ENCODE results near the gene WDR90. TPM values are rescaled to one million over a fixed set of nuclear protein-coding genes. Genes with fewer than 3 reads are reported as not detected.
A peak's percentile ranks its signal among the peaks of the same experiment; 100 is the strongest.

WDR90 gene
- total and polyA plus RNA-seq, 2 of the 13 experiments (the other 11 are each of a cell fraction or from before 2014, with no cell fraction given), result 14.9 to 28.9 TPM

DNA sequence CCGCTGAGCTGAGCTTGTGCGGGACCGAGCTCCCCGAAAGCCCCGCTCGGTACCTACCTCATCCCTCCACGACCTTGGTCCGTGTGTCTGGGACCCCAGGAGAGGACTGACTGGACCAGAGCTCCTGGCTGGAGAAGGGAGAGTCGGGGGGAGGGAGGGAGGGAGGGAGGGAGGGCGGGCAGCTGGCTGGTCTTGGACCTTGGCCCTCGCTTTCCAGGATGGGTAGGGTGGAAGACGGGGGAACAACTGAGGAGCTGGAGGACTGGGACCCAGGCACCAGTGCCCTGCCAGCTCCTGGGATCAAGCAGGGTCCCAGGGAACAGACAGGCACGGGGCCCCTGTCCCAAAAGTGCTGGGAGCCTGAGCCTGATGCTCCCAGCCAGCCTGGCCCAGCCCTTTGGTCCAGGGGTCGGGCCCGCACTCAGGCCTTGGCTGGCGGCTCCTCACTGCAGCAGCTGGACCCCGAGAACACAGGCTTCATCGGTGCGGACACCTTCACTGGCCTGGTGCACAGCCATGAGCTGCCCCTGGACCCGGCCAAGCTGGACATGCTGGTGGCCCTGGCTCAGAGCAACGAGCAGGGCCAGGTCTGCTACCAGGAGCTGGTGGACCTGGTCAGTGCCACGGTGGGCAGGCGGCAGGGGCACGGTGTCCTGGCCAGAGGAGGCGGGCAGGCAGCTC, 26.9 kb downstream of the WDR90 start (continued):
- TF ChIP-seq, protein P1, sequence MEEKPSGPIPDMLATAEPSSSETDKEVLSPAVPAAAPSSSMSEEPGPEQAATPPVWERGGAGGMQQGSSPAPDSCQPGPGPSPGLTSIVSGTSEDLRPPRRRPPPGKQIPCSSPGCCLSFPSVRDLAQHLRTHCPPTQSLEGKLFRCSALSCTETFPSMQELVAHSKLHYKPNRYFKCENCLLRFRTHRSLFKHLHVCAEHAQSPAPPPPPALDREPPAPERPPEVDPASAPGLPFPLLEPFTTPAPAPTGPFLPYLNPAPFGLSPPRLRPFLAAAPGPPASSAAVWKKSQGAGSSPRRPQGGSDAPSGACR (CRISPR knock-in tag; IDR thresholded peaks at IDR 0.05), result no peak
- TF ChIP-seq, protein P2, sequence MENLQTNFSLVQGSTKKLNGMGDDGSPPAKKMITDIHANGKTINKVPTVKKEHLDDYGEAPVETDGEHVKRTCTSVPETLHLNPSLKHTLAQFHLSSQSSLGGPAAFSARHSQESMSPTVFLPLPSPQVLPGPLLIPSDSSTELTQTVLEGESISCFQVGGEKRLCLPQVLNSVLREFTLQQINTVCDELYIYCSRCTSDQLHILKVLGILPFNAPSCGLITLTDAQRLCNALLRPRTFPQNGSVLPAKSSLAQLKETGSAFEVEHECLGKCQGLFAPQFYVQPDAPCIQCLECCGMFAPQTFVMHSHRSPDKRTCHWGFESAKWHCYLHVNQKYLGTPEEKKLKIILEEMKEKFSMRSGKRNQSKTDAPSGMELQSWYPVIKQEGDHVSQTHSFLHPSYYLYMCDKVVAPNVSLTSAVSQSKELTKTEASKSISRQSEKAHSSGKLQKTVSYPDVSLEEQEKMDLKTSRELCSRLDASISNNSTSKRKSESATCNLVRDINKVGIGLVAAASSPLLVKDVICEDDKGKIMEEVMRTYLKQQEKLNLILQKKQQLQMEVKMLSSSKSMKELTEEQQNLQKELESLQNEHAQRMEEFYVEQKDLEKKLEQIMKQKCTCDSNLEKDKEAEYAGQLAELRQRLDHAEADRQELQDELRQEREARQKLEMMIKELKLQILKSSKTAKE (CRISPR knock-in tag; IDR thresholded peaks at IDR 0.05; ENCODE audit: borderline replicate concordance), result no peak
- TF ChIP-seq HNRNPUL1 (IDR thresholded peaks at IDR 0.05; ENCODE audit: low read depth, low read length) (no peak), ISX (CRISPR knock-in tag; conservative IDR thresholded peaks at IDR 0.05) (no peak), ZNF629 (CRISPR knock-in tag; conservative IDR thresholded peaks at IDR 0.05) (peak; percentile 55; the same call in 1 of the 2 replicates)

DNA sequence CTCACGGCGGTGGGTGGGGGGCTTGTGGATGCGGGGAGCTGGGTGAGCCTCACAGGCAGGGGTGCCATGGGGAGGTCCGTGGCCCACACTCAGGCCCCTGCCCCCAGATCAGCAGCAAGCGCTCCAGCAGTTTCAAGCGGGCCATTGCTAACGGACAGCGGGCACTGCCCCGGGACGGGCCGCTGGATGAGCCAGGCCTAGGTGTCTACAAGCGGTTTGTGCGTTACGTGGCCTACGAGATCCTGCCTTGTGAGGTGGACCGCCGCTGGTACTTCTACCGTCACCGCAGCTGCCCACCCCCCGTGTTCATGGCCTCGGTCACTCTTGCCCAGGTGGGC, 27.4 kb downstream of the WDR90 start:
- ATAC-seq, result no peak
- Histone ChIP-seq H2AFZ (ENCODE audit: low read length) (no peak overlapping the region), H3K9ac (ENCODE audit: insufficient read depth, low read depth, low read length) (no peak overlapping the region), H4K20me1 (ENCODE audit: insufficient read depth, low read length) (0 out of 2 replicates have a peak, but pooled peaks cover 3% of the 10 kb centered on the region), H3K27ac (ENCODE audit: extremely low read length, insufficient read depth, low read length) (peak overlapping the region; percentile 60), H3K4me1 (ENCODE audit: insufficient read depth, low read length) (peaks cover 41% of the 10 kb centered on the region), H3K79me2 (ENCODE audit: insufficient read depth, low read length) (peaks cover 8% of the 10 kb centered on the region), H3K36me3 (replicated peaks in 1 of 2; ENCODE audit: control insufficient read depth in 1 of 2, insufficient read depth in 2 of 2, low read length in 2 of 2) (peaks cover 12 to 22% of the 10 kb centered on the region in 2 experiments; a peak in 4 of 5 replicates), H3K4me2 (ENCODE audit: low read depth, low read length) (peak overlapping the region; percentile 87; the same call in 1 of the 2 replicates), H3K9me3 (ENCODE audit: low read length) (no peaks in the 10 kb centered on the region), H3K4me3 (replicated peaks in 1 of 3; ENCODE audit: insufficient read depth in 1 of 3, low read depth in 2 of 3, low read length in 3 of 3) (peak overlapping the region in 2 of 3 experiments; percentile 28 to 74; a peak in 2 of 6 replicates), H3K27me3 (ENCODE audit: control insufficient read depth in 1 of 2, insufficient read depth in 2 of 2, low read length in 2 of 2) (no peaks in the 10 kb centered on the region; a peak in 1 of 5 replicates)
- ChIA-PET CTCF (ENCODE audit: low intra/inter-chr PET ratio, low total read pairs) (no interaction called here), POLR2A (interaction anchor here (0.8 to 1.9 kb wide), 4 partner anchors 9 to 27 kb away, joined by 3 to 12 read pairs (median 6); partner anchors contain the start of genes RHOT2, WDR24 and WDR90)
- in situ Hi-C loops (cut with HindIII; ENCODE audit: extremely low pct_ligation_motif_present, low pct_unique_long_range_greater_than_20kb), result no loop called here
- DNase-seq (ENCODE audit: low spot score), result no peak
- FAIRE-seq, result no peak
- BruUV-seq (replicated peaks), result no TSS peak
- WGBS (ENCODE audit: low lambda C conversion rate), result 91% methylated on average over 4 of the region's 21 CpGs
- intact Hi-C loops (cut with micrococcal nuclease; ENCODE audit: unreplicated experiment), result no loop called here
- TF ChIP-seq ZBTB38 (CRISPR knock-in tag; IDR thresholded peaks at IDR 0.05), result peak; percentile 11; the same call in 1 of the 2 replicates
- TF ChIP-seq ZSCAN25 (CRISPR knock-in tag; IDR thresholded peaks at IDR 0.05), result 0 out of 2 replicates have a peak, but pooled peaks have one; percentile 6
- TF ChIP-seq, protein P3, sequence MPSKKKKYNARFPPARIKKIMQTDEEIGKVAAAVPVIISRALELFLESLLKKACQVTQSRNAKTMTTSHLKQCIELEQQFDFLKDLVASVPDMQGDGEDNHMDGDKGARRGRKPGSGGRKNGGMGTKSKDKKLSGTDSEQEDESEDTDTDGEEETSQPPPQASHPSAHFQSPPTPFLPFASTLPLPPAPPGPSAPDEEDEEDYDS (CRISPR knock-in tag; IDR thresholded peaks at IDR 0.05), result no peak
- TF ChIP-seq ZNF781 (CRISPR knock-in tag; IDR thresholded peaks at IDR 0.05; ENCODE audit: borderline replicate concordance, not compliant biosample characterization), result no peak
- TF ChIP-seq AGO2 (optimal IDR thresholded peaks at IDR 0.05; ENCODE audit: low read depth, low read length), result peak; percentile 27
- TF ChIP-seq SALL1 (CRISPR knock-in tag; IDR thresholded peaks at IDR 0.05), result no peak
- TF ChIP-seq RAD51 (IDR thresholded peaks at IDR 0.05; ENCODE audit: borderline replicate concordance), result no peak
- TF ChIP-seq, protein P4, sequence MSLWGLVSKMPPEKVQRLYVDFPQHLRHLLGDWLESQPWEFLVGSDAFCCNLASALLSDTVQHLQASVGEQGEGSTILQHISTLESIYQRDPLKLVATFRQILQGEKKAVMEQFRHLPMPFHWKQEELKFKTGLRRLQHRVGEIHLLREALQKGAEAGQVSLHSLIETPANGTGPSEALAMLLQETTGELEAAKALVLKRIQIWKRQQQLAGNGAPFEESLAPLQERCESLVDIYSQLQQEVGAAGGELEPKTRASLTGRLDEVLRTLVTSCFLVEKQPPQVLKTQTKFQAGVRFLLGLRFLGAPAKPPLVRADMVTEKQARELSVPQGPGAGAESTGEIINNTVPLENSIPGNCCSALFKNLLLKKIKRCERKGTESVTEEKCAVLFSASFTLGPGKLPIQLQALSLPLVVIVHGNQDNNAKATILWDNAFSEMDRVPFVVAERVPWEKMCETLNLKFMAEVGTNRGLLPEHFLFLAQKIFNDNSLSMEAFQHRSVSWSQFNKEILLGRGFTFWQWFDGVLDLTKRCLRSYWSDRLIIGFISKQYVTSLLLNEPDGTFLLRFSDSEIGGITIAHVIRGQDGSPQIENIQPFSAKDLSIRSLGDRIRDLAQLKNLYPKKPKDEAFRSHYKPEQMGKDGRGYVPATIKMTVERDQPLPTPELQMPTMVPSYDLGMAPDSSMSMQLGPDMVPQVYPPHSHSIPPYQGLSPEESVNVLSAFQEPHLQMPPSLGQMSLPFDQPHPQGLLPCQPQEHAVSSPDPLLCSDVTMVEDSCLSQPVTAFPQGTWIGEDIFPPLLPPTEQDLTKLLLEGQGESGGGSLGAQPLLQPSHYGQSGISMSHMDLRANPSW (CRISPR knock-in tag; IDR thresholded peaks at IDR 0.05; ENCODE audit: borderline replicate concordance), result no peak
- no peak for TF ChIP-seq ZNF253 (CRISPR knock-in tag; IDR thresholded peaks at IDR 0.05; ENCODE audit: borderline replicate concordance)
- no peak for TF ChIP-seq ZNF101 (CRISPR knock-in tag; IDR thresholded peaks at IDR 0.05; ENCODE audit: borderline replicate concordance, low read depth)
- TF ChIP-seq GATAD1 (CRISPR knock-in tag; IDR thresholded peaks at IDR 0.05), result no peak
- no peak for TF ChIP-seq ZNF44 (CRISPR knock-in tag; IDR thresholded peaks at IDR 0.05)
